GM13977 (cell line): Measurements from ENCODE around the gene EPB41L2.

Experiments
- DNase-seq: peaks from one replicate; pipeline ENCODE4 v3.0.0; 2012; ENCODE audit warnings: low spot score
- CTCF ChIP-seq: IDR thresholded peaks from 2 replicates; pipeline ENCODE4 v1.5.1; 2012; ENCODE audit warnings: mild to moderate bottlenecking, control low read depth; ENCODE audit not compliant: insufficient read depth; ENCODE audit errors: extremely low read depth, missing control alignments
- in situ Hi-C: fragments of 300-500 bp; cut with MboI; formaldehyde crosslinking; loops from one replicate; pipeline ENCODE4 v1.12.0; 2022; ENCODE audit warnings: low sequenced_read_pairs, low pct_unique_long_range_greater_than_20kb, mixed read lengths, inconsistent platforms; ENCODE audit not compliant: unreplicated experiment

Gene EPB41L2

GRCh38 chr6:130969166-130969565 lies 93.9 kb downstream of the EPB41L2 start:
- no peak for DNase-seq
- no peak for TF ChIP-seq CTCF

GRCh38 chr6:130968476-130968875 lies 94.6 kb downstream of the EPB41L2 start:
- no peak for DNase-seq
- in situ Hi-C loops, result no loop called here
- TF ChIP-seq CTCF, result no peak

More at GRCh38 chr6:130969166-130969565, 93.9 kb downstream of the EPB41L2 start:
- in situ Hi-C loops, result no loop called here

GRCh38 chr6:130967502-130968445 lies 95.3 kb downstream of the EPB41L2 start:
- in situ Hi-C loops, result no loop called here
- no peak for TF ChIP-seq CTCF
- no peak for DNase-seq

- in situ Hi-C loops, result no loop called here
- no peak for TF ChIP-seq CTCF
- DNase-seq, result no peak
Observed at GRCh38 chr6:130966344-130966980, 96.6 kb downstream of the EPB41L2 start.

GRCh38 chr6:130965656-130966055 lies 97.4 kb downstream of the EPB41L2 start:
- no peak for DNase-seq
- no peak for TF ChIP-seq CTCF
- in situ Hi-C loops, result no loop called here

- in situ Hi-C loops, result no loop called here
- TF ChIP-seq CTCF, result no peak
- DNase-seq, result no peak
Observed at GRCh38 chr6:130964808-130965604, 98.0 kb downstream of the EPB41L2 start.
